Parathyroid adenoma (tissue), 2 donors: ENCODE results near the gene FAIM2.

Source experiments
- H2AFZ ChIP-seq: fragments of 300-600 bp; sonication (generic); one replicate; pipeline ENCODE4 v1.7.0; 2017; ENCODE audit warnings: antibody characterized with exemption, mild to moderate bottlenecking
- H3K27ac ChIP-seq: fragments of 300-600 bp; sonication (generic); one replicate; pipeline ENCODE4 v1.7.0; 2017
- H3K27me3 ChIP-seq: fragments of 300-600 bp; sonication (generic); one replicate; pipeline ENCODE4 v1.7.0; 2017; ENCODE audit warnings: low read length; ENCODE audit not compliant: control insufficient read depth, insufficient read depth
- H3K36me3 ChIP-seq: fragments of 300-600 bp; sonication (generic); one replicate; pipeline ENCODE4 v1.7.0; 2017; ENCODE audit warnings: low read length; ENCODE audit not compliant: control insufficient read depth, insufficient read depth
- H3K4me1 ChIP-seq: fragments of 300-600 bp; sonication (generic); one replicate; pipeline ENCODE4 v1.7.0; 2017; ENCODE audit warnings: control low read depth
- H3K4me2 ChIP-seq: fragments of 300-600 bp; sonication (generic); one replicate; pipeline ENCODE4 v1.7.0; 2017; ENCODE audit warnings: low read length
- H3K4me3 ChIP-seq: fragments of 300-600 bp; sonication (generic); one replicate; pipeline ENCODE4 v1.7.0; 2017; ENCODE audit warnings: low read depth, low read length
- H3K79me2 ChIP-seq: fragments of 300-600 bp; sonication (generic); one replicate; pipeline ENCODE4 v1.7.0; 2017; ENCODE audit warnings: control low read depth
- H3K9ac ChIP-seq: fragments of 300-600 bp; sonication (generic); one replicate; pipeline ENCODE4 v1.7.0; 2017; ENCODE audit warnings: mild to moderate bottlenecking
- H3K9me3 ChIP-seq: fragments of 300-600 bp; sonication (generic); one replicate; pipeline ENCODE4 v1.7.0; 2017; ENCODE audit warnings: low read length; ENCODE audit not compliant: control insufficient read depth
- TF ChIP-seq, protein P1 (sequence below): fragments of 300-600 bp; sonication (generic); IDR thresholded peaks from one replicate; pipeline ENCODE4 v1.7.0; 2017; ENCODE audit warnings: antibody characterized with exemption, mild to moderate bottlenecking
- donor health status: primary hyperparathyroidism.

FAIM2 gene

DNA sequence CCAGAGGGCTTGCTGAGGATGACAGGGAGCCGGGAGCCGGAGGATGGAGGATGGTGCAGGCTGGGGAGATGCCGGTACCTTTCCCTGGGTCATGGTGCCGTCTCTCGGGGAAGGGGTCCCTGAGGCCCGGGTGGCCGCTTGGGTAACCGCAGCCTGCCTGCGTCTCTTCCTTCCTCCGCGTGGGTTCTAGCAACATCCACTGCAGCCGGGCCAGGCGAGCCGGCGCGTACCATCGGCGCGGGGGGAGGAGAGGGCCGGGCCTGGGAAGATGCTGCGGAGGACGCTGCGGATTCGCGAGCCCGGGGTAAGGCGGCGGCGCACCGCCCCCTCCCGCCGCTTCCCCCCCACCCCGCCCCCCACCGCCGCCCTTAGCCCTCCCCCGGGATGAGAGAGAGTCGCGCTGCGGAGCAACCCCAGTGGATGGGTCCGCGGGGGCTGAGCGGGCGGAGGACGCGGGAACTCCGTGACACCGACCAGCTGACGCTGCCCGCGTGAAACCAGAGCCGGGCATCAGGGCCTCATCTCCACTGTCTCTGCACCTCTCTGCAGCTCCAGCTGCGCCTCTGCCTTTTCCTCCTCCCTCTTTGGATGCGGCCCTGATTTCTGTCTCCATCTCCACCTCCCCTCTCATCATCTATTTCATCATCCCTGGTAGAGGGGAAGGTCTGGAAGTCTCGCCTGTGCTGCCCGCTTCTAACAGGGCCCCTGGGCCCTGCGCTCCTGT is at the start of gene FAIM2:
Gene FAIM2 (minus strand): TSS at position 201 of the 724 bp plus-strand sequence. CDS start 108 bp downstream, at position 93.
- peak within 1 kb of the TSS; percentile 95 for H3K27ac ChIP-seq
- peaks cover 19% of the 10 kb centered on the region for H3K4me1 ChIP-seq
- no peaks in the 10 kb centered on the region for H3K9me3 ChIP-seq
- no peaks in the 10 kb centered on the region for H3K27me3 ChIP-seq
- H3K79me2 ChIP-seq: no peaks in the 10 kb centered on the region
- H2AFZ ChIP-seq: peak within 1 kb of the TSS; percentile 45
- TF ChIP-seq, protein P1, sequence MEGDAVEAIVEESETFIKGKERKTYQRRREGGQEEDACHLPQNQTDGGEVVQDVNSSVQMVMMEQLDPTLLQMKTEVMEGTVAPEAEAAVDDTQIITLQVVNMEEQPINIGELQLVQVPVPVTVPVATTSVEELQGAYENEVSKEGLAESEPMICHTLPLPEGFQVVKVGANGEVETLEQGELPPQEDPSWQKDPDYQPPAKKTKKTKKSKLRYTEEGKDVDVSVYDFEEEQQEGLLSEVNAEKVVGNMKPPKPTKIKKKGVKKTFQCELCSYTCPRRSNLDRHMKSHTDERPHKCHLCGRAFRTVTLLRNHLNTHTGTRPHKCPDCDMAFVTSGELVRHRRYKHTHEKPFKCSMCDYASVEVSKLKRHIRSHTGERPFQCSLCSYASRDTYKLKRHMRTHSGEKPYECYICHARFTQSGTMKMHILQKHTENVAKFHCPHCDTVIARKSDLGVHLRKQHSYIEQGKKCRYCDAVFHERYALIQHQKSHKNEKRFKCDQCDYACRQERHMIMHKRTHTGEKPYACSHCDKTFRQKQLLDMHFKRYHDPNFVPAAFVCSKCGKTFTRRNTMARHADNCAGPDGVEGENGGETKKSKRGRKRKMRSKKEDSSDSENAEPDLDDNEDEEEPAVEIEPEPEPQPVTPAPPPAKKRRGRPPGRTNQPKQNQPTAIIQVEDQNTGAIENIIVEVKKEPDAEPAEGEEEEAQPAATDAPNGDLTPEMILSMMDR: no peak
- peak within 1 kb of the TSS; percentile 47 for H3K9ac ChIP-seq
- peak within 1 kb of the TSS; percentile 30 for H3K4me3 ChIP-seq
- H3K36me3 ChIP-seq: no peaks in the 10 kb centered on the region
- H3K4me2 ChIP-seq: peak within 1 kb of the TSS; percentile 70

DNA sequence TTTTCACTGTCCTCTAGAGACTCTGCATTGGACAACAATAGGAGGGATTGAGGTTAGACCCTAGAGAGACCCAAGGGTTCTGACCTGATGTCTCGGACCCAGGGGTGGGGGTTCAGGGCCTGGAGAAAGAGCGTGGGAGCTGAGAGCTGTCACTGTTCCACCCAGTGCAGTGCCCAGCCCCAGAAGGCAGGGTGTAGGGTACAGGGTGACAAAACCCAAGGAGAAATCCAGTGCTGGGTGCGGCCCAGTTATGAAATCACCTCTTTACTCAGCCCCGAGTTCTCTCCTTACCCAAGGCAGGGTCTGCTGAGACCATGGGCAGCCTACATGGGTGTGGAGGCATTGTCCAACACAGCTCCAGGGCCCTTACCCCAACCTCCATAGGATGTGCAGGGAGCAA is 49.5 kb upstream of the FAIM2 start:
- Histone ChIP-seq H3K27me3 (no peaks in the 10 kb centered on the region), H3K9me3 (no peaks in the 10 kb centered on the region), H3K9ac (no peak overlapping the region), H3K79me2 (no peaks in the 10 kb centered on the region), H3K4me2 (no peak overlapping the region), H3K36me3 (no peaks in the 10 kb centered on the region), H3K27ac (no peak overlapping the region), H2AFZ (no peak overlapping the region), H3K4me3 (no peak overlapping the region), H3K4me1 (peaks cover 4% of the 10 kb centered on the region)
- TF ChIP-seq, protein P1: no peak

DNA sequence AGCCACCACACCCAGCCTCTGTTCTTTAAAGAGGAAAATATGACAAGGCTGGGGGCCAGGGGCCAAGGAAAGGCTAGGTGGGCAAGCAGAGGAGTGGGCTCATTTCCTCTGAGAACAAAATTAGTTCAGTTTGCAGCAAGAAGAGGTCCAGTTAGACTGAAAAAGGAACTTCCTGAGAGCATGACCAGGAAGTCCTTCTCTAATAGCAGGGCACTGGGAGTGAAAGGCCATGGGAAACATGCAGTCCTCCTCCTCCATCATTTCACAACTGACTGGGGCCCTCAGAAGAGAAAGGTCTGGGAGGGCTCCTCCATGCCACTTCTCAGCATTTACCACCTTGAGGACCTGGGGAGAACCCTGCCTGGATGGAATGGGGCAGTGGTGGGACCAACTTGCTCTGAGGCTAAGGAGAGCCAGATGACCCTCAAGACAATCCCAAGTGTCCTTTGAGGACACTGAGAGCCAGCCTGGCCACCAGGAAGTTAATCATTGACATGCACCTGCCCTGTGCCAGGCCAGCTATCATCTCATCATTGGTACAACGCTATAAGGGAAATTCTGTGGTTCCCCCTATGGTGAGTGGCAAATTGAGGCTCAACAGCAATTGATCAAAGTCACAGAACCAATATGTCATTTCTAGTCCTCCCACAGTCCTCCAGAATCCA is 48.8 kb upstream of the FAIM2 start:
- H3K27me3 ChIP-seq: no peaks in the 10 kb centered on the region
- TF ChIP-seq, protein P1: no peak
- no peaks in the 10 kb centered on the region for H3K79me2 ChIP-seq
- no peak overlapping the region for H3K9ac ChIP-seq
- no peaks in the 10 kb centered on the region for H3K36me3 ChIP-seq
- no peak overlapping the region for H3K4me2 ChIP-seq
- H2AFZ ChIP-seq: no peak overlapping the region
- no peak overlapping the region for H3K27ac ChIP-seq
- H3K4me3 ChIP-seq: no peak overlapping the region
- H3K9me3 ChIP-seq: no peaks in the 10 kb centered on the region
- H3K4me1 ChIP-seq: peaks cover 4% of the 10 kb centered on the region

DNA sequence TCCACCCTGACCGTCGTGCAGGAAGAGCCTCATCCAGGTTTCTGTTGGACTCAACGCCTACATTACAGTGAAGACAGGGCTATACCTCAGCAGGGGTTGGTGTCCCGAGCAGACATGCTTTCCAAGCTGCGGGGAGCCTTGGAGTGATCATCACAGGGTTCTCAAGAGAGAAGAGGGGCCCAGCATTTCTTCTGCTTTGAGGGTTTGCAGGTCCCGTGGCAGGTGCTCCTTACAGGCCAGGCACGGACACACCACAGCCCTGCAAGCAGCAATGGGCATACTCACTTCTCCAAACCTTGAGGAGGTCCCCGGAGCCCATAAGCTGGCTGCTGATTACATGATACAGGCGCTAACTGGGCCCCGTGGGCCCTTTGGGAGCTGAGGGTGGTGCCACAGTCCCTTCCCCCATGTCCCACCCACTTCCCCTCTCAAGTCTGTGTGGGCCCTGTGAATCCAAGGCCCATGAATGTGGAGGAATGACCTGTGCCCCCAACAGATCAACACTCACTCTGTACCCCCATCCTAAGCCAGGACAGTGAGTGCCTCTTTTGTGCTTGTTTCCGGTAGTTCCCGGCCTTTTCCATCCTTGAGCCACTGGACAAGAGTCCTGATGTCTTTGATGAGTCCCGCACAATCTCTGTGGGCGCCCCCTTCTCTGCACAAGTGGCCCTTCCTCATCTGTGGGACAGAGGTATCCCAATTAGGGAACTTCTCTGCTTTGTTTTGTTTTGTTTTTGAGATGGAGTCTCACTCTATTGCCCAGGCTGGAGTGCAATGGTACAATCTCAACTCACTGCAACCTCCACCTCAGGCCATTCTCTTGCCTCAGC is 47.9 kb upstream of the FAIM2 start:
- H3K4me1 ChIP-seq: peaks cover 4% of the 10 kb centered on the region
- no peaks in the 10 kb centered on the region for H3K79me2 ChIP-seq
- H2AFZ ChIP-seq: no peak overlapping the region
- no peaks in the 10 kb centered on the region for H3K36me3 ChIP-seq
- H3K9ac ChIP-seq: no peak overlapping the region
- TF ChIP-seq, protein P1: no peak
- H3K4me2 ChIP-seq: no peak overlapping the region
- no peak overlapping the region for H3K4me3 ChIP-seq
- no peaks in the 10 kb centered on the region for H3K27me3 ChIP-seq
- no peaks in the 10 kb centered on the region for H3K9me3 ChIP-seq
- H3K27ac ChIP-seq: no peak overlapping the region
